Gastroesophageal sphincter (tissue), 3 donors: ENCODE measurements around the gene GSK3A.

Experiments used
- EP300 ChIP-seq: sonication (generic); formaldehyde crosslinking; IDR thresholded peaks from one replicate; pipeline ENCODE4 v1.6.1; 2017; ENCODE audit warnings: antibody characterized with exemption, mild to moderate bottlenecking
- POLR2A ChIP-seq, 2 donors: fragments of 450-650 bp; IDR thresholded peaks; one replicate each; pipeline ENCODE4 v1.6.1; 2017; ENCODE audit warnings: antibody characterized with exemption in 2 of 2, mild to moderate bottlenecking in 2 of 2, moderate library complexity in 1 of 2
- POLR2AphosphoS5 ChIP-seq: sonication (generic); formaldehyde crosslinking; IDR thresholded peaks from one replicate; pipeline ENCODE4 v1.6.1; 2017; ENCODE audit warnings: antibody characterized with exemption
- TF ChIP-seq, protein P1 (sequence below), 4 experiments: fragments of 200-600 bp in 2 of 4; fragments of 450-650 bp in 2 of 4; sonication (generic) in 1 of 4; IDR thresholded peaks; one replicate each; pipeline ENCODE4 v1.5.1; 2017 to 2019; ENCODE audit warnings: antibody characterized with exemption in 4 of 4, mild to moderate bottlenecking in 2 of 4, moderate library complexity in 2 of 4

DNA sequence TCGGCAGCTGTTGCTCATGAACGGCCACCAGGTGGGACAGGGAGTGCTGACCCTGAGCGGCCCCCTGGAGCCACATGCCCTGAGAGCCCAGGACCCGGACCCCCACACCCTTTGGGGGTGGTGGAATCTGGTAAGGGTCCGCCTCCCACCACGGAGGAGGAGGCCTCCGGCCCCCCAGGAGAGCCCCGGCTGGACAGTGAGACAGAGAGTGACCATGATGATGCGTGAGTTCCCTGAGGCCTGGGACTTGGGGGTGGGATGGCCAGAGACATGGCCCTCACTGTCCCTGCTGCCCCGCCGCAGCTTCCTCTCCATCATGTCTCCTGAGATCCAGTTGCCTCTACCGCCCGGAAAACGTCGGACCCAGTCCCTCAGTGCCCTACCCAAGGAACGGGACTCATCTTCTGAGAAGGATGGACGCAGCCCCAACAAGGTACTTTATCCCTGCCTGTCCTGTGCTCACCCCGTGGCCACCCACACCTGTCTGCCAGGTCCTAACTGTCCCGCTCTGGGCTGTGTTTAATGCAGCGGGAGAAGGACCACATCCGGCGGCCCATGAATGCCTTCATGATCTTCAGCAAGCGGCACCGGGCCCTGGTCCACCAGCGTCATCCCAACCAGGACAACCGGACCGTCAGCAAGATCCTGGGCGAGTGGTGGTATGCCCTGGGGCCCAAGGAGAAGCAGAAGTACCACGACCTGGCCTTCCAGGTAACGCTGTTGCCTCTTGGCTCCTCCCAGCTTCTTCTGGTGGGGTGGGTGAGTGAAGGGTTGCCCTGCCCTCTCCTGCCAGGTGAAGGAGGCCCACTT is 44.8 kb upstream of the GSK3A start:
- TF ChIP-seq POLR2A (IDR thresholded peaks at IDR 0.05) (no peak), EP300 (no peak), POLR2AphosphoS5 (no peak)
- TF ChIP-seq, protein P1, sequence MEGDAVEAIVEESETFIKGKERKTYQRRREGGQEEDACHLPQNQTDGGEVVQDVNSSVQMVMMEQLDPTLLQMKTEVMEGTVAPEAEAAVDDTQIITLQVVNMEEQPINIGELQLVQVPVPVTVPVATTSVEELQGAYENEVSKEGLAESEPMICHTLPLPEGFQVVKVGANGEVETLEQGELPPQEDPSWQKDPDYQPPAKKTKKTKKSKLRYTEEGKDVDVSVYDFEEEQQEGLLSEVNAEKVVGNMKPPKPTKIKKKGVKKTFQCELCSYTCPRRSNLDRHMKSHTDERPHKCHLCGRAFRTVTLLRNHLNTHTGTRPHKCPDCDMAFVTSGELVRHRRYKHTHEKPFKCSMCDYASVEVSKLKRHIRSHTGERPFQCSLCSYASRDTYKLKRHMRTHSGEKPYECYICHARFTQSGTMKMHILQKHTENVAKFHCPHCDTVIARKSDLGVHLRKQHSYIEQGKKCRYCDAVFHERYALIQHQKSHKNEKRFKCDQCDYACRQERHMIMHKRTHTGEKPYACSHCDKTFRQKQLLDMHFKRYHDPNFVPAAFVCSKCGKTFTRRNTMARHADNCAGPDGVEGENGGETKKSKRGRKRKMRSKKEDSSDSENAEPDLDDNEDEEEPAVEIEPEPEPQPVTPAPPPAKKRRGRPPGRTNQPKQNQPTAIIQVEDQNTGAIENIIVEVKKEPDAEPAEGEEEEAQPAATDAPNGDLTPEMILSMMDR (IDR thresholded peaks at IDR 0.05): no peak
